Measurements from ENCODE around the gene CD27. TPM values are rescaled to one million over a fixed set of nuclear protein-coding genes. Genes with fewer than 3 reads are reported as not detected.
"Not testable (repeated sequence)": the region's sequence is repeated elsewhere in the genome, so short reads cannot be mapped to it uniquely, and the experiment has no call there.

Gene CD27
- total RNA-seq, 1 donor from 2014 or later, result not detected

GRCh38 chr12:6471989-6472360 is 27.2 kb downstream of the CD27 start:
- no peaks in the 10 kb centered on the region for H3K36me3 ChIP-seq

GRCh38 chr12:6472491-6472890 is 27.7 kb downstream of the CD27 start:
- peaks cover 7% of the 10 kb centered on the region for H3K27me3 Mint-ChIP-seq (ENCODE audit: insufficient read depth, low read depth)
- Histone ChIP-seq H3K4me2 (no peak overlapping the region), H3K4me1 (peaks cover 12% of the 10 kb centered on the region), H3K9me3 (ENCODE audit: low read depth) (no peaks in the 10 kb centered on the region), H4K20me1 (ENCODE audit: low read depth) (no peaks in the 10 kb centered on the region), H2AFZ (replicated peaks) (no peak overlapping the region), H3K4me3 (no peak overlapping the region), H3K36me3 (no peaks in the 10 kb centered on the region), H3K9ac (no peak overlapping the region), H3F3A (ENCODE audit: low read depth) (peaks cover 16% of the 10 kb centered on the region), H3K27me3 (no peaks in the 10 kb centered on the region), H3K27ac (no peak overlapping the region), H3K79me2 (ENCODE audit: low read depth) (peaks cover 18% of the 10 kb centered on the region)
- H3K27ac Mint-ChIP-seq, result no peak overlapping the region
- TF ChIP-seq EZH2 (IDR thresholded peaks at IDR 0.05) (no peak), EZH2phosphoT487 (IDR thresholded peaks at IDR 0.05) (no peak), CTCF (IDR thresholded peaks at IDR 0.05) (no peak)
- no peak overlapping the region for H3K4me3 Mint-ChIP-seq
- DNase-seq (ENCODE audit: low spot score), result no peak
- peaks cover 9% of the 10 kb centered on the region for H3K9me3 Mint-ChIP-seq
- peaks cover 23% of the 10 kb centered on the region for H3K4me1 Mint-ChIP-seq
- no peaks in the 10 kb centered on the region for H3K36me3 Mint-ChIP-seq

More at GRCh38 chr12:6471989-6472360, 27.2 kb downstream of the CD27 start:
- H3K9ac ChIP-seq, result no peak overlapping the region
- DNase-seq (ENCODE audit: low spot score), result no peak
- peaks cover 12% of the 10 kb centered on the region for H3K4me1 ChIP-seq
- no peak overlapping the region for H2AFZ ChIP-seq (replicated peaks)
- H3K4me2 ChIP-seq, result no peak overlapping the region
- Mint-ChIP-seq H3K36me3 (no peaks in the 10 kb centered on the region), H3K27ac (no peak overlapping the region), H3K4me3 (peak overlapping the region; percentile 0), H3K4me1 (peaks cover 23% of the 10 kb centered on the region), H3K27me3 (ENCODE audit: insufficient read depth, low read depth) (peaks cover 7% of the 10 kb centered on the region), H3K9me3 (peaks cover 7% of the 10 kb centered on the region)
- H3K79me2 ChIP-seq (ENCODE audit: low read depth), result peaks cover 18% of the 10 kb centered on the region
- H4K20me1 ChIP-seq (ENCODE audit: low read depth), result no peaks in the 10 kb centered on the region
- H3K4me3 ChIP-seq, result no peak overlapping the region
- no peak overlapping the region for H3K27ac ChIP-seq
- no peaks in the 10 kb centered on the region for H3K9me3 ChIP-seq (ENCODE audit: low read depth)
- H3F3A ChIP-seq (ENCODE audit: low read depth), result peaks cover 16% of the 10 kb centered on the region
- no peak for TF ChIP-seq EZH2phosphoT487 (IDR thresholded peaks at IDR 0.05)
- no peak for TF ChIP-seq EZH2 (IDR thresholded peaks at IDR 0.05)
- TF ChIP-seq CTCF (IDR thresholded peaks at IDR 0.05), result no peak
- H3K27me3 ChIP-seq, result no peaks in the 10 kb centered on the region

- H3K9ac ChIP-seq, result not testable (repeated sequence)
These were observed 30.6 kb downstream of the CD27 start for GRCh38 chr12:6475233-6475975.

GRCh38 chr12:6476489-6476888 is 31.7 kb downstream of the CD27 start:
- no peaks in the 10 kb centered on the region for H3K27me3 ChIP-seq
- H3K36me3 ChIP-seq, result no peaks in the 10 kb centered on the region
- DNase-seq (ENCODE audit: low spot score), result no peak
- no peaks in the 10 kb centered on the region for H3K36me3 Mint-ChIP-seq
- H3K4me3 Mint-ChIP-seq, result no peak overlapping the region
- no peaks in the 10 kb centered on the region for H3K4me1 ChIP-seq
- H3K9ac ChIP-seq, result no peak overlapping the region
- H3K27ac ChIP-seq, result no peak overlapping the region
- H3K27ac Mint-ChIP-seq, result no peak overlapping the region
- H3K9me3 Mint-ChIP-seq, result peaks cover 9% of the 10 kb centered on the region
- H3K4me2 ChIP-seq, result no peak overlapping the region
- TF ChIP-seq EZH2 (IDR thresholded peaks at IDR 0.05), result no peak
- no peak for TF ChIP-seq CTCF (IDR thresholded peaks at IDR 0.05)
- TF ChIP-seq EZH2phosphoT487 (IDR thresholded peaks at IDR 0.05), result no peak
- peaks cover 4% of the 10 kb centered on the region for H3K27me3 Mint-ChIP-seq (ENCODE audit: insufficient read depth, low read depth)
- no peaks in the 10 kb centered on the region for H3K9me3 ChIP-seq (ENCODE audit: low read depth)
- no peak overlapping the region for H2AFZ ChIP-seq (replicated peaks)
- peaks cover 7% of the 10 kb centered on the region for H3F3A ChIP-seq (ENCODE audit: low read depth)
- no peaks in the 10 kb centered on the region for H4K20me1 ChIP-seq (ENCODE audit: low read depth)
- H3K4me3 ChIP-seq, result no peak overlapping the region
- peaks cover 3% of the 10 kb centered on the region for H3K4me1 Mint-ChIP-seq
- no peaks in the 10 kb centered on the region for H3K79me2 ChIP-seq (ENCODE audit: low read depth)

More at GRCh38 chr12:6475233-6475975, 30.6 kb downstream of the CD27 start:
- H3K4me1 Mint-ChIP-seq; H3K36me3 ChIP-seq; H3K36me3 Mint-ChIP-seq; H3K4me1 ChIP-seq; H3K27ac Mint-ChIP-seq; H3K27ac ChIP-seq; H2AFZ ChIP-seq (replicated peaks); H3K9me3 Mint-ChIP-seq; H3K4me3 ChIP-seq; DNase-seq (ENCODE audit: low spot score); H3K4me3 Mint-ChIP-seq; H4K20me1 ChIP-seq (ENCODE audit: low read depth); H3K27me3 ChIP-seq; H3K9me3 ChIP-seq (ENCODE audit: low read depth); H3K79me2 ChIP-seq (ENCODE audit: low read depth); H3K4me2 ChIP-seq; H3K27me3 Mint-ChIP-seq (ENCODE audit: insufficient read depth, low read depth): not testable (repeated sequence)
- peaks cover 16% of the 10 kb centered on the region for H3F3A ChIP-seq (ENCODE audit: low read depth)

- not testable (repeated sequence) for DNase-seq (ENCODE audit: low spot score); H3K79me2 ChIP-seq (ENCODE audit: low read depth); H3K4me3 Mint-ChIP-seq; H3K36me3 Mint-ChIP-seq; H3K27ac ChIP-seq; H2AFZ ChIP-seq (replicated peaks); H3K9ac ChIP-seq; H3F3A ChIP-seq (ENCODE audit: low read depth); H3K4me1 Mint-ChIP-seq; H3K27me3 Mint-ChIP-seq (ENCODE audit: insufficient read depth, low read depth); H3K4me3 ChIP-seq; H3K27me3 ChIP-seq; H4K20me1 ChIP-seq (ENCODE audit: low read depth); H3K4me2 ChIP-seq; H3K4me1 ChIP-seq; H3K9me3 Mint-ChIP-seq; H3K27ac Mint-ChIP-seq; H3K36me3 ChIP-seq; H3K9me3 ChIP-seq (ENCODE audit: low read depth)
These were observed 33.0 kb downstream of the CD27 start for GRCh38 chr12:6477601-6478377.
